Thyroid gland (tissue), 4 donors: ENCODE data around the gene HOXB2.

ENCODE experiments used
- CTCF ChIP-seq, 6 experiments: fragments of 200-600 bp in 3 of 6; fragments of 450-650 bp in 3 of 6; sonication (generic) in 3 of 6; IDR thresholded peaks; one replicate each; pipeline ENCODE4 v1.5.1; 2016 to 2019; ENCODE audit warnings: antibody characterized with exemption in 6 of 6, mild to moderate bottlenecking in 2 of 6, inconsistent platforms in 1 of 6, moderate library complexity in 1 of 6
- POLR2A ChIP-seq, 2 donors: fragments of 450-650 bp; IDR thresholded peaks; one replicate each; pipeline ENCODE4 v1.6.1; 2017; ENCODE audit warnings: antibody characterized with exemption in 2 of 2, mild to moderate bottlenecking in 2 of 2, moderate library complexity in 1 of 2

- TF ChIP-seq CTCF (IDR thresholded peaks at IDR 0.05) (no peak), POLR2A (IDR thresholded peaks at IDR 0.05) (no peak)
These were observed 17.2 kb upstream of the HOXB2 start for GRCh38 chr17:48561884-48562810.
